Daoy (cell line): Measurements from ENCODE around the gene MARK3. TPM values are rescaled to one million over a fixed set of nuclear protein-coding genes. Genes with fewer than 3 reads are reported as not detected.
"Not testable (repeated sequence)": the region's sequence is repeated elsewhere in the genome, so short reads cannot be mapped to it uniquely, and the experiment has no call there.

ENCODE experiments used
- DNase-seq: peaks from one replicate; pipeline ENCODE4 v3.0.0-alpha.2; 2015; ENCODE audit warnings: low read depth
- total RNA-seq: library from RNA; depleted of rRNA; stranded (reverse); fragments of >200 nt; shearing (Covaris generic); gene quantifications from 2 replicates; pipeline ENCODE4 v1.2.3, GENCODE V29; 2014

MARK3 gene
- total RNA-seq, 1 experiment from 2014 or later: 64.8 TPM

DNA sequence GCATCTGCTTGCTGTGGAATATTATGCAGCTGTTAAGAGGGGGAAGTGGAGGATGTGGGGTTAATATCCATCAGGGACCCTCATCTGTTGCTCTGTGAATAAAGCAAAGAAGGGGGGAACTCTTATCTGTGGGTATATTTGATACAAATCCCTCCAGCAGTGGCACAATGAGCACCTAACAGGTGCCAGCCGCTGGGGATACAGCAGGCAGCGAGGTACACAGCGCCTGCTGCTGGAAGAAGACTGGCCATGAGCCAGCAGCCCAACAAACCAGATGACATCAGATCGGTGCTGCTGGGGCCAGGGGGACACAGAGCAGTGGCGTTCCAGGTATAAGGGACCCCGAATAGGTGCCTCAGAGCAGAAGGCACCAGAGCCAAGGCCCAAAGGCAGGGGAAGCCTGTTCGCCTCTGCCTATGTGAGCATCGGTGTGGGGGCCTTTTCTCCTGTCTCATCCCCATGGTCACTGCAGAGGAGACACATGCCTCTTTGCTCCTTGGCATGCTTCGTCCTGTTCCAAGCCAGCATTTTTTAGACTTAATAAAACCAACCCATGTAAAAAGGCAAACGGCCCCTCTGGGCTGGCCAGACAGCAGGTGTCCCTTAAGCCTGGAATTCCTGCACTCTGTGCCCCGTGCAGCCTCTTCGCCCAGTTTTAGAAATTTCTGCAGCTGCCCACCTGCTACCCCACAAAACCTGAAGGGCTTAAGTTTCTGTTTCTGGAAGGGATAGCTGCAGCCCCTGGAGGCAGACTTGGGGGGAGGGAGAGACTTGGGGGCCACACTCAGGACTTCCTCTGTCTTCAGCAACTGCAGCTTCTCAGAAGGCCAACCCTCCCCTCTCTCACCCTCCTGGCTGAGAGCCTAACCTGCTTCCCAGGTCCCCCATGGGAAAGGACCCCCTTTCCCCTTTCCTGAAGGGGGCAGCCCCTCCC lies 139.1 kb downstream of the MARK3 start:
- no peak for DNase-seq

DNA sequence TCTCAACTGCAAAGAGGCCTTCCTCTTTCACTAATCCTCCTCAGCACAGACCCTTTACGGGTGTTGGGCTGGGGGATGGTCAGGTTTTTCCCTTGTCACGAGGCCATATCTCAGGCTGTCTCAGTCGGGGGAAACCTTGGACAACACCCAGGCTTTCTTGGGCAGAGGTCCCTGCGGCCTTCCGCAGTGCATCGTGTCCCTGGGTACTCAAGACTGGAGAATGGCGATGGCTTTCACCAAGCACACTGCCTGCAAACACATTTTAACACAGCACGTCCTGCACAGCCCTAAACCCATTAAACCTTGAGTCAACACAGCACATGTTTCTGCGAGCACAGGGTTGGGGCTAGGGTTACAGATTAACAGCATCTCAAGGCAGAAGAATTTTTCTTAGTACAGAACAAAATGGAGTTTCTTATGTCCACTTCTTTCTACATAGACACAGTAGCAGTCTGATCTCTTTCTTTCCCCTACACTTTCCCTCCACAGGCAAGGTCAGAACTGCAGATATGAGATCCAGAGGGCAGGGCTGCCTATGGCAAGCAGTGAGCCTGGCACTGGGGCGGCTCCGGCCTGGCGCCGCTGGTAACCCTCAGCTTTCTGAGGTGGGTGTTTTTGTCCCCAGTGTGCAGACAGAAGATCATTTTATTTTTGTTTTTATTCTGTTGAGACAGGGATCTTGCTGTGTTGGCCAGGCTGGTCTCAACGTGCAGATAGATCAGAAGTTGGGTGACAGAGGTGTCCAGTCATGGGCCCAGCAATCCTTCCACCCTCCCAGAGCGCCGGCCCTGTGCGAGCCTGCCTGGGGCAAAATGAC lies 140.4 kb downstream of the MARK3 start:
- not testable (repeated sequence) for DNase-seq

DNA sequence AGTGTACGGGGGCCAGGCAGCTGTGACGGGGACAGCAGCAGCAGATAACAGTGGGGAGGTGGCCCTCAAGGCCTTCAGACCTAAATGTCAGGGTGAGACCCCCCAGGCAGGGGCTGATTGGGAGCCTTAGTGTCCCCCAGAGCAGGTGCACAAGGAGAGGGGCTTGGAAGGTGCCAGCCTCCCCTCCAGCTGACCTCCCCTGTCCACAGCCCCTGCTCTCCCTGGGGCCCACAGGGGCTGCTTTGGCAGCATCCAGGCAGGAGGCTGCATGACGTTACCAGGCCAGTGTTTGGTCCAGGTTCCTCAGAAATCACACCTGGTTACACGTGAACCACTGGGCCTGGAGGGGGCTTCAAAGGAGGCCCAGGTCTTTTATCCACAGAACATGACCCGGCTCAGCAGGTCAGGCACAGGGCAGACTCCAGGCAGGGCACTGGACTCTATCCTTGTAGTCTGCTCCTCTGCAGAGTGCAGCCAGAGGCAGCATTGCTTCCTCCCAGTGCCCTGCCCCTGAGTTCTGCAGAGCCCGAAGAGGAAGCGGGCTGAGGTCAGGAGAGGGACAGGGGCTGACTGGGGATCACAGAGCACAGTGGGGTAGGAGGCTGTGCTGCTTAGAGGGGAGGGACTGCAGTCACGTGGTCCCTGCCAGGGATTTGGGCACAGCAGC lies 141.2 kb downstream of the MARK3 start:
- DNase-seq: no peak

DNA sequence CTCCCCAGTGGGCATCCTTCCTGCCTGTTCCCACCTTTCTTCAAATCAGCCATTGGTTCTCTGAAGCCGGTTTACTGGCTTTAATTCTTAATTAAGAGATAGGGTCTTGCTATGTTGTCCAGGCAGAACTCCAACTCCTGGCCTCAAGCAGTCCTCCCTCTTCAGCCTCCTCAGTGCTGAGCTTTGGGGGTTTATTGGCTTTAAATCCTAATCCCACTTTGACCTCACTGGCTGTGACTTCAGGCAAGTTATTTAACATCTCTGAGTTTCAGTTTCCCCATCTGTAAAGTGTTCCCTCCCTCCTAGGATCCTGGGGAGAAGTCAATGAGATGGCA lies 141.7 kb downstream of the MARK3 start:
- DNase-seq: no peak

- peak; percentile 88 for DNase-seq
These were observed 142.4 kb downstream of the MARK3 start for GRCh38 chr14:103527408-103528145.

DNA sequence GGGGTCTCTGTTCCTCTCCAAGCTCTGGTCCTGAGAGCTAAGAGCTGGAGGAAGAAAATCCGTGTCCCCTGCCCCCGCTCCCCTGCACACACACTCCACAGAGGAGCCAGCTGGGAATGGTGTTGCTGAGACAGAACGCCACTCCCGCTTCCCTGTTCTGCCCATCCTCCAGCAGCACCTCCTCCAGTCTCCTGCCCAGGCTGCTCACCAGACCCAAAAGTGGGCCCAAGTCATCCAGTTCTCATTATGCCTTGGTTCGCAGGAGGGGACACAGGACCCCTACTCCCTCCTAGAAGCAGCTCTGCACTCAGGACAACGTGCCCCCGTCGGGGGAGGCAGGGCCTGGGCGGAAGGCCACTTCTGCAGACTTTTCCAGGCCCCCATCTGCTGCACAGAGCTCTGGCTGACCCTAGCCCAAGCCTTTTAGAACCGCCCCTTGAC lies 143.0 kb downstream of the MARK3 start:
- no peak for DNase-seq

GRCh38 chr14:103528587-103529382 lies 143.6 kb downstream of the MARK3 start, which contains the start of gene TRMT61A:
TRMT61A (plus strand) TSS chr14:103529196; CDS start chr14:103529979, 783 bp downstream.
- DNase-seq: peak; percentile 95

- DNase-seq: no peak
These were observed 144.5 kb downstream of the MARK3 start for GRCh38 chr14:103529383-103530365.

DNA sequence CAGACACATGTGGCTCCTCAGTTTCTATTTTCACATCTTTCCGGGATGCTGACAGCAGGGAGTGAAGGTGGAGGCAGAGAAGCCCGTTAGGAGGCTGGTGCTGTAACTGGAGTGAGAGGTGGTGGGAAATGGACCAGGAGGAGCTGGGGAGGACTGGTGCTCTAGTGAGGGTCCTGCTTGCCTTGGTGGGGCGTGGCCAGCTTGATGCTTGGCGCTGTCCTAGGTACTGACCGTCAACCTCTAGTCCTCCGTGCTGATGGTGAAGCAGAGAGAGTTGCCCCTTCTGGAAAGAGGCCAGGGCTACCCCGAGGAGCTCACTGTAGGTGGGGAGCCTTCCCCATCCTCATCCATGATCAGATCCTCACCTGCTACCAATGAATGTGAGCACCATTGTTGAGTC lies 145.2 kb downstream of the MARK3 start:
- no peak for DNase-seq

GRCh38 chr14:103530831-103531230 lies 145.6 kb downstream of the MARK3 start:
- no peak for DNase-seq

GRCh38 chr14:103531421-103532215 lies 146.4 kb downstream of the MARK3 start:
- no peak for DNase-seq

- no peak for DNase-seq
These were observed 147.3 kb downstream of the MARK3 start for GRCh38 chr14:103532216-103533136.

DNA sequence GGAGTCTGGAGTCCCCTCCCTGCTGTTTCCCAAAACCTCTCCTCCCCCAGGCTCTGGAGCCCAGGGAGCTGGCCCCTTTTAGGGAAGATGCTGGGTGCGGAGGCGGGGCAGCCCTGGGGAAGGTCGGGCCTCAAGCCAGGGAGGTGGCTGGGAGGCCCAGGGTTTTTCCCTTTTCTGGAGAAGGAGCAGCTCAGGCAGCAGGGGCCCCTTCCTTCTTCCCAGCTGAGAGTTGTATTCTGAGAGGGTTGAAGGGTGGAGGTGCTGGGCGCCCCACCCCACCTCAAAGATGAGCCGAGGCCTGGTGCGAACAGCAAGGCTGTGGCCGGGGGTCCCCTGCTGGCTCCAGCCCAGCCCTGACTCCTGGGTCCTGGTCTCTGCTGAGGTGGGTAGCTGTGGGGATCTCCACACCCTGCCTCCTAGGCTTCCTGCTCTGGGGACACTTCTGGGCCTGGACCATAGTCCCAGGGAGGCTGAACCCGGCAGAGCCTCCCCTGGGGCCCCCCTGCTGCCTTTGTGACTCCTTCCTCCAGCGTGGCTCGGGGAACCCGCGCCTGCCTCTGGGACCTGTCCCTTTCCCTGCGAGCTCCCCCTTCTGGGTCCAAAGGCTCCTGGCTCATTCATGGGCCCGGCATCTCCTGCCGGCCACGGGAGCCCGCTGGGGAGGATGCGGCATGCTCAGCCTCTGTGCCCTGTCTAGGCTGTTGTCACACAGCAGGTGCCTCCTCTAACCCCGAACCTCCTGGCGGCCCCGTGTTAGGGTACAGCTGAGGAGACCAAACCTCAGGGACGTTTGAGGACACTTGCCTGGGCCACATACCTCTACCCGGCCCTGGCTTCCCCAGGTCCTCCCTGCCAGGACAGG lies 148.2 kb downstream of the MARK3 start:
- no peak for DNase-seq

DNA sequence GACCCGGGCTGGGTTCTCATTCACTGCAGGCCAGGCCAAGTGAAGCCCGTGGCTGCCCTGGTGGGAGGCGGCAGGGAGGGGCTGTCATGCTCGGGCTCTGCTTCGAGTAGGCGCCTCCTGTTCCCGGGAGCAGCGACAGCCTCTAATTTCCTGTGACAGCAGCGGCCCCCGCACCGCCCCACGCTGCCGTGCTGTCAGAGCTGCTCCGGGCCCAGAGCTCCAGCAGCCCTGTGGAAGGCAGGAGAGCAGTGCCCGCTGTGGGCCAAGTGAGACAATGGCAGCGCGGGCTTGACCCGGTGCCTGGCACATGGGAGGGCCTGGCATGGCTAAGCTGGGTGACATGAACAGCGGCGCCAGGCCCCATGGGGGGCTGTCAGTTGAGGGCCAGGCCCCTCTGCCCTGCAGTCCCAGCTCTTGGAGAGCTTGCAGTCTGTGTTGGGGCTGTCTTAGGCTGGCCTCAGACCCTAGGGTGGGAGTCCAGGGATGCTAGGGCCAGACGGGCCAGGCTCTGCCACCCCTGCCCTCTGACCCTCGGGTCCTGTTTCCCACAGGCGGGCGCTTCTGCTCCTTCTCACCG lies 148.9 kb downstream of the MARK3 start:
- no peak for DNase-seq

GRCh38 chr14:103534576-103535061 lies 149.4 kb downstream of the MARK3 start:
- DNase-seq: no peak
